Activated CD8-positive, alpha-beta T cell treated with anti-CD3 and anti-CD28 coated beads for 36 hours (primary cell): Measurements from ENCODE around the gene DAZL. TPM values are rescaled to one million over a fixed set of nuclear protein-coding genes. Genes with fewer than 3 reads are reported as not detected.

Experiments
- ATAC-seq: fragments of 200-7000 bp; cut with Tn5 transposase; one replicate; pipeline ENCODE4 v1.10.0; 2021; ENCODE audit warnings: mild to moderate bottlenecking, moderate library complexity
- CTCF ChIA-PET: fragments of 350-600 bp; sonication (Branson Sonifier 250); formaldehyde crosslinking; loops from one replicate; lab custom pipeline; 2021; ENCODE audit warnings: antibody characterized with exemption; lab: Charles Lee
- POLR2A ChIA-PET: fragments of 350-600 bp; sonication (Branson Sonifier 250); formaldehyde crosslinking; loops from one replicate; lab custom pipeline; 2021; ENCODE audit warnings: antibody characterized with exemption; lab: Charles Lee
- DNase-seq: peaks from one replicate; pipeline ENCODE4 v3.0.0-alpha.2; 2020
- H3K27ac Mint-ChIP-seq: one replicate; pipeline ENCODE4 v1.8.0; 2021; ENCODE audit warnings: mild to moderate bottlenecking, mixed read lengths
- H3K27me3 Mint-ChIP-seq: one replicate; pipeline ENCODE4 v1.8.0; 2021; ENCODE audit warnings: mixed read lengths
- H3K36me3 Mint-ChIP-seq: one replicate; pipeline ENCODE4 v1.8.0; 2021; ENCODE audit warnings: low read depth, mixed read lengths
- H3K4me1 Mint-ChIP-seq: one replicate; pipeline ENCODE4 v1.8.0; 2021; ENCODE audit warnings: low read depth, mixed read lengths
- H3K4me3 Mint-ChIP-seq: one replicate; pipeline ENCODE4 v1.8.0; 2021; ENCODE audit warnings: mild to moderate bottlenecking, moderate library complexity, mixed read lengths
- H3K9me3 Mint-ChIP-seq: one replicate; pipeline ENCODE4 v1.8.0; 2021; ENCODE audit warnings: mixed read lengths
- intact Hi-C: fragments of 100-400 bp; cut with micrococcal nuclease; formaldehyde crosslinking; loops from one replicate; pipeline ENCODE4 v1.10.0; 2022
- total RNA-seq, 2 experiments: library from RNA; stranded (reverse); gene quantifications; one replicate each; pipeline ENCODE4 v1.2.3, GENCODE V29; 2021
- TF ChIP-seq, protein P1 (sequence below): fragments of 200-600 bp; IDR thresholded peaks from one replicate; pipeline ENCODE4 v1.8.0; 2022; ENCODE audit warnings: antibody characterized with exemption, mild to moderate bottlenecking

Gene DAZL
- total RNA-seq, 2 experiments from 2014 or later, result not detected

DNA sequence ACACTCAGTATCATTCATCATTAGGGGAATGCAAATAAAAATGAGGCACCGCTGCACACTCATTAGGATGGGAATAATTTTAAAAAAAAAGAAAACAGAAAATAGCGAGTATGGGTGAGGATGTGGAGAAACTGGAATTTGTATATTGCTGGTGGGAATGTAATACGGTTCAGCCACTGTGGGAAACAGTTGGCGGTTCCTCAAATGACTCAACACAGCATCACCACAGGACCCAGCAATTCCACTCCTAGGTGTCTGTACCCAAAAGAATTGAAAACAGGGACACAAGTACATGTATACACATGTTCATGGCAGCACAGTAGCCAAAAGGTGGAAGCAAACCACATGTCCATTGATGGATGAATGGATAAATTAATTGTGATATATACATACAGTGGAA lies 56.5 kb downstream of the DAZL start:
- peaks cover 23% of the 10 kb centered on the region for H3K4me1 Mint-ChIP-seq
- no peak for ATAC-seq

DNA sequence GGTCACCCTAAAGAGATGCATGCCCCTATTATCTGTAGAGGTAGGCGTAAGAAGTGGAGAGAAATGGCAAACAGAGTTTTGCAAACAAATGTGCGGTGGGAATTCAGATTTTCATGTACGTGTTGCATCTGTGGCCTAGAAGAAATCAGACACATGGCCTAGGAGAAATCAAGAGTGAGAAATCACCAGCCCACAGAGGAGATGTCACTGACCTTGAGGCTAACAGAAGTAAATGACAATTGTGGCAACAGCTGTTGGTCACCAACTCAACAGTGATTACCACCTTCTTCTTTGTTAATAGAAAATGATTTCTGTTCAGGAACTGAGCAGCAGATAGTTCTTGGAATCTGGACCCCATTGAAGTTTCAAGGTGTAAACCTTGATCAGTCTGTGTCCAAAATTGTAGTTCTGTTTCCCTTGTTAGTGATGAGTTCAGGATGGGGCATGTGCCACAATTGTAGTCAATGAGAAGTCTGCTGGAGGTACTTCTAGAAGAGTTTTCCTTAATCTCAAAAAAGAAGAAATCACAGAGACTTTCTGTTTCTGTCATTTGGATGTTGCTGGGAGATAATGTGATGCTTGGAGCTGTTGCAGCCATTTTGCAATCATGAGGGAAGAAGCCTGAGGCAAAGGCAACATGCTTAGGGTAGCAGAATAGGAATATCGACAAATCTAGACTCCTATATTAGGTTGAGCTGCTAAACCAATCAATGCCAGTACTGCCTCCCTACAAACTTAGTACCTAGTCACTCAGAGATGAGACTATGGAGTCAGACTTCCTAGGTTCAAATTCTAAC lies 57.5 kb downstream of the DAZL start:
- H3K36me3 Mint-ChIP-seq, result no peaks in the 10 kb centered on the region
- DNase-seq, result no peak
- intact Hi-C loops, result no loop called here
- ATAC-seq, result no peak
- no peak overlapping the region for H3K27ac Mint-ChIP-seq
- CTCF ChIA-PET, result interaction anchor here (0.8 to 2.1 kb wide), 4 partner anchors 9 to 257 kb away, joined by 3 to 10 read pairs (median 3); no protein-coding TSS in a partner anchor
- peaks cover 4% of the 10 kb centered on the region for H3K9me3 Mint-ChIP-seq
- H3K27me3 Mint-ChIP-seq, result peaks cover 5% of the 10 kb centered on the region
- H3K4me1 Mint-ChIP-seq, result peaks cover 23% of the 10 kb centered on the region
- H3K4me3 Mint-ChIP-seq, result no peak overlapping the region
- TF ChIP-seq, protein P1, sequence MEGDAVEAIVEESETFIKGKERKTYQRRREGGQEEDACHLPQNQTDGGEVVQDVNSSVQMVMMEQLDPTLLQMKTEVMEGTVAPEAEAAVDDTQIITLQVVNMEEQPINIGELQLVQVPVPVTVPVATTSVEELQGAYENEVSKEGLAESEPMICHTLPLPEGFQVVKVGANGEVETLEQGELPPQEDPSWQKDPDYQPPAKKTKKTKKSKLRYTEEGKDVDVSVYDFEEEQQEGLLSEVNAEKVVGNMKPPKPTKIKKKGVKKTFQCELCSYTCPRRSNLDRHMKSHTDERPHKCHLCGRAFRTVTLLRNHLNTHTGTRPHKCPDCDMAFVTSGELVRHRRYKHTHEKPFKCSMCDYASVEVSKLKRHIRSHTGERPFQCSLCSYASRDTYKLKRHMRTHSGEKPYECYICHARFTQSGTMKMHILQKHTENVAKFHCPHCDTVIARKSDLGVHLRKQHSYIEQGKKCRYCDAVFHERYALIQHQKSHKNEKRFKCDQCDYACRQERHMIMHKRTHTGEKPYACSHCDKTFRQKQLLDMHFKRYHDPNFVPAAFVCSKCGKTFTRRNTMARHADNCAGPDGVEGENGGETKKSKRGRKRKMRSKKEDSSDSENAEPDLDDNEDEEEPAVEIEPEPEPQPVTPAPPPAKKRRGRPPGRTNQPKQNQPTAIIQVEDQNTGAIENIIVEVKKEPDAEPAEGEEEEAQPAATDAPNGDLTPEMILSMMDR, result no peak
- POLR2A ChIA-PET, result interaction anchor here (0.7 kb wide), 1 partner anchor 40 kb away, joined by 4 read pairs; no protein-coding TSS in a partner anchor

More for the DNA sequence above, 56.5 kb downstream of the DAZL start:
- POLR2A ChIA-PET, result no interaction called here
- no peak for DNase-seq
- no peak overlapping the region for H3K4me3 Mint-ChIP-seq
- no peaks in the 10 kb centered on the region for H3K36me3 Mint-ChIP-seq
- peaks cover 5% of the 10 kb centered on the region for H3K27me3 Mint-ChIP-seq
- no peak overlapping the region for H3K27ac Mint-ChIP-seq
- intact Hi-C loops, result no loop called here
- H3K9me3 Mint-ChIP-seq, result peaks cover 4% of the 10 kb centered on the region
- TF ChIP-seq, protein P1, result no peak
- CTCF ChIA-PET, result no interaction called here

DNA sequence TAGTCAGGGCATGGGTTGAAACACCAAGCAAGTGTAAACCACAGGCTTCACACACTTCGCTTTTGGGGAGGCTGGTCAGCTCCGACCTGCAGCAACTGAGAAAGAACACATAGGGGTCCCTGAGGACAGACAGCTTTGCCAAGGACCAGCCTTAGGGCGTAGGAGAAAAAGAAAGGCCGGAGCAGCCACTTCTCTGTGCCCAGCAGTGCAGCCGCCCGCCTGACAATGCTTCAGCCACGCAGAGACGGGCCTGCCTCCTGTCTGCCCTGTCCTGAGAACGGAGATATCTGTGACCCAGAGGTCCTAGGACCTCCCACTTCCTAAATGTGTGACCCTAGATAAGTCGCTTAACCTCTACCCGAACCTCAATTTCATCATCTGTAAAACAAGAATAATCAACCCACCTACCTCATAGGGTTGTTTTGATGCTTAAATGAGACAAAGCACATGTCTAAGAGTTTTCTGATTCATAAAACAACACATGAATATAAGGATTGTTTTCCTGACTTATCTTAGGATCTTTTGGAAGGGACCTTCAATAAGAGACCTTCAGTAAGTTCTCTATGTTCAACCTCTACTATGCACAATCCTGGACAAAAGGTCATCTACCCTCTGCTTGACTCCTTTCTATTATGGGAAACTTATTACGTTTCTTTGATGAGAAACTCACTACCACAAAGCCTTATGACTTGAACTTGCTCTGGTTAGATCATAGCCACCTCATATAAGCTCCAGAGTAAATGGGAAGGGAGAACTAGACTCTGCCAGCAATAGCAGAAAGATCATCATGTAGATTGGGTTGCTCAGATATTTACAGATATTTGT lies 58.8 kb downstream of the DAZL start:
- DNase-seq (no peak), ATAC-seq (peak; percentile 21)
- intact Hi-C loops, result no loop called here
- no peaks in the 10 kb centered on the region for H3K36me3 Mint-ChIP-seq
- peaks cover 23% of the 10 kb centered on the region for H3K4me1 Mint-ChIP-seq
- H3K27me3 Mint-ChIP-seq, result no peaks in the 10 kb centered on the region
- TF ChIP-seq, protein P1, result no peak
- ChIA-PET CTCF (interaction anchor here (0.8 to 2.1 kb wide), 4 partner anchors 8 to 256 kb away, joined by 3 to 10 read pairs (median 4); no protein-coding TSS in a partner anchor), POLR2A (interaction anchor here (0.5 kb wide), 1 partner anchor 40 kb away, joined by 3 read pairs; no protein-coding TSS in a partner anchor)
- H3K9me3 Mint-ChIP-seq, result peaks cover 4% of the 10 kb centered on the region
- no peak overlapping the region for H3K4me3 Mint-ChIP-seq
- H3K27ac Mint-ChIP-seq, result no peak overlapping the region

DNA sequence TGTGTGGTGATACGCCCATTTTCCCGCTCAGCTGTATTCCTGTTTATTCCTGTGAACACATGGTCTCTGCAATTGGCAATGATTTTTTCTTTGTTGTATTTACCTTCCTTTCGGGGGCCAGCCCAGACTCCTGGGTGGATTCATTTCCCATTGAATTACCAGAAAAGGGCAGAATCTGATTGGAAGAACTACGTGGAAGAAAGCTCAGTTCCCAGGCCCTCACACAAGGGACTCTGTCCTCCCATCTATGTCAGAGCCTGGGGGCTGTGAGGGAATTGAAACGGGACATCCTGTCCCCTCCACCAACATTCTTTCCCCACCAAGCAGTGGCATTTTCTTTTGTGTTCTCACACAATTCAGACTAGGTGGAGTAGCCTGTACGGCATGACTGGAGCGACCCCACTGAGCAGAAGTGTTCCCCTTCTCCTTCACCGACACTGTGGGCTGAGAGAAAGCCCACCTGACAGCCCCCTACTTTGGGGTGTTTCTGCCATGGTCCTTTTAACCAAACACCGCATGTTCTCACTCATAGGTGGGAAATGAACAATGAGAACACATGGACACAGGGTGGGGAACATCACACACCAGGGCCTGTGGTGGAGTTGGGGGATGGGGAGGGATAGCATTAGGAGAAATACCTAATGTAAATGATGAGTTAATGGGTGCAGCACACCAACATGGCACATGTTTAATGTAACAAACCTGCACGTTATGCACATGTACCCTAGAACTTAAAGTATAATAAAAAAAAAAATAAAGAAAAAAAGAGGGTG lies 59.6 kb downstream of the DAZL start:
- Mint-ChIP-seq H3K27ac (no peak overlapping the region), H3K9me3 (peaks cover 4% of the 10 kb centered on the region), H3K4me1 (peaks cover 16% of the 10 kb centered on the region), H3K27me3 (peaks cover 2% of the 10 kb centered on the region), H3K4me3 (no peak overlapping the region), H3K36me3 (no peaks in the 10 kb centered on the region)
- ChIA-PET CTCF (interaction anchor here (1.2 to 1.6 kb wide), 3 partner anchors 19 to 277 kb away, joined by 4 to 6 read pairs (median 4); no protein-coding TSS in a partner anchor), POLR2A (interaction anchor here (0.5 to 0.8 kb wide), 2 partner anchors 39 to 206 kb away, joined by 3 read pairs; no protein-coding TSS in a partner anchor)
- ATAC-seq, result no peak
- no peak for DNase-seq
- TF ChIP-seq, protein P1, result no peak
- intact Hi-C loops, result no loop called here
